ENCODE data around the gene PROK2.

Gene PROK2

DNA sequence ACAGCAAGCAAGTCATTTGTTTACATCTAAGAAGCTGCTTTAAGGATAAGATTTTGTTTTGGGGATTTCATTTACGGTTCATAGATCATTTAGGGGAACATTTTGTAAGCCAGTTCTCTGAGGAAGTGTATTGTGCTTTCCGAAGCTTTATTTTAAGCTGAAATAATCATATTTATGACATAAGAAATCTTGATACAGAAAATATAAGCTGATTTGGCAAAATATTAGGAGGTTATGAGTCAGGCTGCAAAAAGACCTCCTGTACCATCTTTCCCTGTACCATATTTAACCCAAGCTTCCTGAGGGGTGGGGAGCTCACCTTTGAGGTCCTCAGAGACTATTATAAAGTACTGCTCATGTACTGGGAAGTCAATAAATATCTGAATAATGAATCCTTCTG is 51.6 kb downstream of the PROK2 start:
- DNase-seq, result no peak

DNA sequence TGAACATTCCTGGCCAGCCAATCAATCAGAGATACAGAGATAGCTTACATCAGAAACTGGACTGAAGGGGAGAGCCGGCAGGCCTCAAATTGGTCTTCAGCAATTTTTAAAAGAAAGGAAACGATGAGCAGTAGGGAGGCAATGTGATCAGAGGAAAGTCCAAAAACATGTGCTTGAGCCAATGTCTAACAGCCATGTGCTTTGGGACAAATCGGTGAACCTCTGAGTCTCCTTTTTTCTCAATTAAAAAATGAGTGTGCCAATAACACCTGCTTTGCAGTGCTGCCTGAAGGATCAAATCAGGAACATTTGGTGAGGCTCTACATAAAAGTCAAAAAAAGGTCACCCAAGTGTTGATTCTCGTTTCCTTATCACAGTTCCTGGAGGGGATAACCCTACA is 52.3 kb downstream of the PROK2 start:
- DNase-seq, result no peak

DNA sequence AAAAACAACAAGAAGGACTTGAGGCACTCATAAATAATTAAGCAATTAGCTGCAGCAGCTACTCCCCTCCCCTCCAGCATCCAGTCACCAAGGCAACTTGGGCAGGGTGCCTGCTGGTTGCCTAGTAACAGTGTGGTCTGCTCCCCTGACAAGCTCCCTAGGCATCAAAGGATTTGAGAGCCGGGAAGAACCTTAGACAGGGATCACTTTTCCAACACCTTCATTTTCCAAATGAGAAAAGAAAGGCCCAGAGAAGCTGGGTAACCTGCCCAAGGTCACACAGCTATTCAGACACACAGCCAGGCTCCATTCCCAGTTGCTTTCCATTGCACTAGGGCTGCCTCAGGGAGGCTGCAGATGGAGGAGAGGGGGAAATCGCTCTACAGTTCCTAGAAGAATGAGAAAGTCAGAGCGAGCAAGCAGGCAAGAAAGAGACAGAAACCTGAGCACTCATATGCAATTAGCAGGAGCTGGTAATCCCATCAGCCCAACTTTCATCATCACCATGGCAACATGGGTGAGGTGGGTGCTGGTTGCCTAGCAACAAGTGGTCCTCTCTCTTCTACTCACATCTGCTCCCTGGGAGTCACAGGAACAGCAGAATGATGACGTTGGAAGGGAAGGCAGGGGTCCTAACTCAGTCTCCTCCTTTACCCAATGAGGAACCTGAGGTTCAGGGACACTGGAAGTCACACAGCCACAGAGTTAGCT is 56.2 kb downstream of the PROK2 start:
- peak; percentile 62 for DNase-seq

DNA sequence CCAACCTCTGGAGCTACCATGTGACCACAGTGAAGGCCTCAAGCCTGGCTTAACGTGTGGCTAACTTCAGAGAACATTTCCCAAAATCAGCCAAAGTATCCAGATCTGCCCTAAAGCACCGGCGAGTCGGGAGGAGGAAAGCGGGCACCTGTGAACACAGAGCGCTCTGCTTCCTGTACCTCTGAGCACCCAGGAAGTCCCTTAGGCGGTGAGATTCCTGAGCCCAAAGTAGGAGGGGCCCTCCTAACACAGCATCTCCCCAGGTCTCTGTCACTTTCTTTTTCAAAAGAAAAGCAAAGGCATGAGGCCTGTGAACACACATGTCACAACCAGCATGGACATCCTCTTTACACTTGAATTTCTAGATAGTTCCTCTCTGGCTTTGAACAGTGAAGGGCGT is 58.8 kb downstream of the PROK2 start:
- no peak for DNase-seq

DNA sequence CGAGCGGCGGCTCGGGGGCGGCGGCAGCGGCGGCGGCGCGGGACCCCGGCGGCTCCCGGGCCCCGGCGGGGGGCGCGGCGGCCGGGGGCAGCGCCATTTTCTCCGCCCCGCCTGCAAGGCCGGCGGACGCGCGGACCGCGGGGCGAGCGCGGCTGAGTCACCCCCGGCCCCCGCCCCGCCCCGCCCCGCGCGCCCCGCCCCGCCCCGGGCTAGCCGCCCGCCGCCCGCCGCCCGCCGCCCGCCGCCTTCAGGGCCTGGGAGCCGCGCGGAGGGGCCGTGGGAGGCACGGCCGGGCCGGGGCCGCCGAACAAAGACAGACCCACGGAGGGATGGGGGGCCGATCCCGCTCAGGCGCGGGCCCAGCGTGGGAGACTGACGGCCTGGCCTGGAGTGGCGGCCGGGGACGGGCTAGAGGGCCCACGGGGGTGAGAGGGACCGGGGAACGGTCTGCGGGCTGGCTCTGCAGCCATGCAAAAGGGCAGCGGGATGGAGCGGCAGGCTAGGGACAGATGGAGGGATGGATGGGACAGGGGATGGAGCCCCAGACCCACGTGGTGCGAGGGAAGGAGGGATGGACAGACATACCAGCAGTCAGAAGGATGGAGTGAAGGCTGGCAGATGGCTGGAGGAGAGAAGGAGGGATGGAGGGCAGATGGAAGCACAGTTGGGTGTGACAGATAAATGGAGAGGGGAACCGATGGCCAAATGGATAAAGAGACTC is 59.5 kb downstream of the PROK2 start, which contains the start of gene EIF4E3:
TSS of gene EIF4E3 (minus strand) at position 132 of the 721 bp plus-strand sequence. CDS start at position 97, 35 bp downstream.
- DNase-seq, result peak; percentile 85

DNA sequence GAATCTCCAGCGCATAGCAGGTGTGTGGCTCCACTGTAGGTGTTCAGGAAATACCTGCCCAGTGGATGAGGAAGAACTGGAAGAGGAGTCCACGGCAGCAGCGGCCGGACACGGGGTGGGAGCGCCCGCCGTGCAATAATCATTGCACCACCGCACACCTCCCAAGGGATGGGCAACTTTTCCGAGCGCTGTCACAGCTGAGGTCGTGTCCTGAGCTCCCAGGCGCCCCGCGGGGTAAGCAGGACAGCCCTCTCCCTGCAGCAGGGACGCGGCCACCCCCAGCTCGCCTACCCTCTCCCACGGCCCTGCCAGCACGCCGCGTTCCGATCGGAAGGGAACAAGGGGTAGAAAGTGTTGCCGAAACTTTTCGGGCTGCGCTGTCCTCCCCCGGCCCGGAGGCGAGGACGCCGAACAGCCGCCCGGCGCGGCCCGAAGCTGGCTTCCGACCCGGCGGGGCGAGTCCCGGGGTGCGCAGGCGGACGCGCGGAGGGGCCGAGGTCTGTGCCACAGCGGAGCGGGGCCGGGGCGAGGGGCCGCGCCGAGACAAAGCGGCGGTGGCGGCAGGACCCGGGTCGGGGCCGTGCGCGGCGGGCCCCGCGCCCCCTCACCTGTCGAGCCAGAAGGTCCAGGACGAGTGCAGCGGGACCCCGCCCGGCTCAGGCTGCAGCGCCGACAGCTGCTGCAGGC is 60.2 kb downstream of the PROK2 start:
- peak; percentile 79 for DNase-seq

DNA sequence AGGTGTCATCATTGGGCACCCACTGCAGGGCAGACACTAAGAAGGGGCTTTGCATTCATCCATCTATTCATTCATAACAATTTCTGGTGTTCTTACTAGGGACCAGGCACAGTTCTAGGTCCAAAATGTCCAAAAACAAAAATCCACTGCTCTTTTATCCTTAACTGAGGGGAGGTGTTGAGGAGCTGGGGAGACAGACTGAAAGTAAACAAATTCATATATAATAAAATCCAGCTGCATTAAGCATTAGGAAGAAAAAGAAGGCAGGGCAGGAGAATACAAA is 60.8 kb downstream of the PROK2 start:
- DNase-seq, result no peak

DNA sequence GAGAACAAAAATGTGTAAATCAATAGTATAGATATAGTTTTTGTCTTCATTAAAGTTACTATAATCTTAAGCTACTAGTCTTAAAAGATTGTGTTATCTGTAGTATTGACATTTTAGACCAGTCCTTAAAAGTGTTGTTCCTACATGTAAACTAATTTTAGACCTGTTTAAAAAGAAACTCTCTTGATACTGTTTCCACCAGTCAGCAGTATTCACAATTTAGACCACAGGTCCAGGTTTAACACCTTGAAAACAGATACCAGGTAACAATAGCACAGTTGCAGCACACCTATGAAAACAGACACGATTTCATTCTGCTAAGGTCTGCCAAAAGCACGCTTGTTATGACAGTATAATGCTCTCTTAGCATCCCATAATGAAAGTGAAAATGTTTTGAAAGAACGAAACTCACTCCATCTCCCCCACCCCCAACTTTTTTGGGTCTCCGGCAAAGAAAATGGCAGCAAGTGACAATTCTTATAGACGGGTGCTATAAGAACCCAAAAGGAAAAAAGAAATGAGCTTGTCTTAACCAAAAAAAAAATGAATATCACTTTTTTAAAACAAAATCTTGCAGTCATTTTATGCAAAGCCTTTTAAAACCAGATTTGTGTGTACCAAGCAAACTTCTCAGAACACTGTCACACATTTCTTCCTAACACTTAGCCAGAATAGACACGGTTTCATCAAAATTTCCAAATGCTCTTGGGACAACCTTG is 61.3 kb downstream of the PROK2 start:
- no peak for DNase-seq

DNA sequence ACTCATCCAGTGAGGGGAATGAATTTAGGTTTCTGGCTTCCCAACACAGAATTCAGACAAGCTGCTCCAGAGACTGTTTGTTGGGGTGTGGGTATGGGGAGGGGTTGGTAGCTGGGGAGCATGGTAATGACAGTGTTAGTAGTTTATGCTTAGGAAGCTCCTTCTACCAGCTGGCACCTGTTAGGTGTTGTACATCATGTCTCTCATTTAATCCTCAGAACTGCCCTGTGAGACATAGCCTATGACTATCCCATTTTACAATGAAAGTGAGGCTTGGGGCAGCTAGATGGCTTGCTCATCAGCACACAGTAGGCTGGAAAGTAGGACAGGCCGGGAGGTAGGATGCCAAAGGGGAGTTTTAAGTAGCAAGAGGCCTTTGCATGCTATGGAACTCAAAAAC is 62.3 kb downstream of the PROK2 start:
- no peak for DNase-seq

All from retina (tissue), 1 donor.